Muscle of leg (tissue), 11 donors: ENCODE measurements around the gene STOM. TPM values are rescaled to one million over a fixed set of nuclear protein-coding genes. Genes with fewer than 3 reads are reported as not detected.

Source experiments
- DNase-seq: peaks from one replicate; pipeline ENCODE4 v3.0.0; 2013
- H3K27ac ChIP-seq: one replicate; pipeline ENCODE4 v1.5.1; 2013; ENCODE audit warnings: mild to moderate bottlenecking, low read length, control low read depth
- H3K27me3 ChIP-seq: one replicate; pipeline ENCODE4 v1.6.1; 2013; ENCODE audit warnings: low read length; ENCODE audit not compliant: control insufficient read depth, insufficient read depth
- H3K36me3 ChIP-seq: one replicate; pipeline ENCODE4 v1.6.1; 2013; ENCODE audit warnings: low read length; ENCODE audit not compliant: control insufficient read depth, insufficient read depth
- H3K4me1 ChIP-seq: one replicate; pipeline ENCODE4 v1.6.1; 2013; ENCODE audit warnings: low read length; ENCODE audit not compliant: control insufficient read depth, insufficient read depth
- H3K4me3 ChIP-seq: one replicate; pipeline ENCODE4 v1.5.1; 2013; ENCODE audit warnings: low read length, control low read depth
- H3K9me3 ChIP-seq: replicated peaks from 2 replicates; pipeline ENCODE4 v1.6.1; 2013; ENCODE audit warnings: low read depth, low read length; ENCODE audit not compliant: control insufficient read depth
- WGBS: methylation state at CpG from one replicate; pipeline ENCODE4 v1.1.5; 2013; ENCODE audit warnings: missing lambda C conversion rate; ENCODE audit not compliant: insufficient coverage; 5-methylcytosine and 5-hydroxymethylcytosine counted together
- polyA plus RNA-seq, 8 donors: library from polyadenylated mRNA; unstranded; fragments of 120-200 nt; gene quantifications; one replicate each; pipeline versions ENCODE4 v1.2.1 to v1.2.3, GENCODE V29; 2013; ENCODE audit warnings: inconsistent platforms in 1 of 8, low replicate concordance in 1 of 8; ENCODE audit not compliant: insufficient read length in 8 of 8, insufficient read depth in 1 of 8
- total RNA-seq: library from RNA; stranded (reverse); fragments of 120-200 nt; gene quantifications from one replicate; pipeline ENCODE4 v1.2.4, GENCODE V29; 2013

STOM gene
- total and polyA plus RNA-seq, 9 donors = 51.7 to 94.5 (median 76.0) TPM

DNA sequence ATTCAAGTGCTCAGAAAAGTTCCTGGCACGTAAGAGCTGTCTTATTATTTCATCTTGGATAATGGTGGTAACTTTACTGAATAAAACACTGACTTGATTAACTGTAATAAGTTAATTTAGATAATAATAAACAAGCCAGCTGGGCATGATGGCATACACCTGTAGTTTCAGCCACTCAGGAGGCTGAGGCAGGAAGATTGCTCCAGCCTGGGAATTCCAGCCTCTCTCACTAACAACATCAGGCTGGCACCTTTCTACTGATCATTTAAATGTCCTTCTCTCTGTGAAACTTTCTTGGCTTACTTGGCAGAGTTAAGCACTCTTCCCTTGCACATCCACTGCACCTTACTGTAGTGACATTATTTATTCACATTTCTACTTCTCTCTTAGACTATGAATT is 20.0 kb downstream of the STOM start:
- Histone ChIP-seq H3K27ac (peak overlapping the region; percentile 90), H3K27me3 (no peaks in the 10 kb centered on the region), H3K4me1 (peaks cover 29% of the 10 kb centered on the region), H3K9me3 (no peaks in the 10 kb centered on the region), H3K4me3 (no peak overlapping the region), H3K36me3 (peaks cover 37% of the 10 kb centered on the region)
- DNase-seq = no peak
- no CpG with 5 or more reads among the region's 1 CpG for WGBS

DNA sequence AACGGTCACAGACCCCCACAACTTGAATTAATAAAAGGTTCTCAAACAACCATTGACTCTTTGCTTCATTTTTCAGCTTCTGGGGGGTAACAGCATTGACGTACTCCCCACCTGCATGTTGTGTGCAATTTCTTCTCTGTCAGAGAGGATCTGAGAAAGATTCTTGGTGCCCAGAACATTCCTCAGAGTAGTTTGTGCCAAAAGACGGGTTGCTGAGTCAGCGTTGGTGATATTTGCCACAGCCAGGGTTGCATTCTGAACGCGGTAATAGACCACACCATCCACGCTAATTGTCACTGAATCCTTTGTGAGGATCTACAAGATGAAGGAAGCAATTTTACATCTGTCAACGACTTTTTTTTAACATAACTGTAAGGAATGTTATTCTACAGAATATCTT is 21.0 kb downstream of the STOM start:
- Histone ChIP-seq H3K36me3 (peaks cover 32% of the 10 kb centered on the region), H3K27me3 (no peaks in the 10 kb centered on the region), H3K4me1 (peaks cover 31% of the 10 kb centered on the region), H3K27ac (peak overlapping the region; percentile 2), H3K9me3 (no peaks in the 10 kb centered on the region), H3K4me3 (no peak overlapping the region)
- WGBS = 71% methylated on average over 1 of the region's 8 CpGs
- peak; percentile 41 for DNase-seq

GRCh38 chr9:121348221-121348620 is 21.8 kb downstream of the STOM start:
- Histone ChIP-seq H3K9me3 (no peaks in the 10 kb centered on the region), H3K27ac (peak overlapping the region; percentile 2), H3K4me3 (no peak overlapping the region), H3K4me1 (peaks cover 35% of the 10 kb centered on the region), H3K36me3 (peaks cover 33% of the 10 kb centered on the region), H3K27me3 (no peaks in the 10 kb centered on the region)
- WGBS = 70% methylated on average over 2 of the region's 3 CpGs
- peak; percentile 24 for DNase-seq

DNA sequence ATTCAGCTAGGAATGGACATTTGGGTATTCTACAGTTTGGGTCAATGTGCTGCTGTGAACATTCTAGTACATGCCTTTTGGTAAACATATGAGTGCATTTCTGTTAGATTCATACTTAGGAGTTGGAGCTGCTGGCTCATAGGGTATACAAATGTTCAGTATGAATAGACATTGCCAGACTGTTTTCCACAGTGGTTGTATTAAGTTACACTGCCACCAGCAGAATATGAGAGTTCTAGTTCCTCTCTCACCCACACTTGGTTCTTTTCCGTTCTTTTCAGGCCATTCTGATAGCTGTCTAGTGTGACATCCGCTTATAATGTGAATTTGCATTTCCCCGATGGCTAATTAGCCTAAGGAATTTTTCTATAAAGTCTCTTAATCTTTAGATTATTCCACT is 25.0 kb downstream of the STOM start:
- H3K9me3 ChIP-seq = no peaks in the 10 kb centered on the region
- DNase-seq = peak; percentile 35
- peaks cover 32% of the 10 kb centered on the region for H3K36me3 ChIP-seq
- peaks cover 18% of the 10 kb centered on the region for H3K4me1 ChIP-seq
- no CpG with 5 or more reads among the region's 3 CpGs for WGBS
- no peaks in the 10 kb centered on the region for H3K27me3 ChIP-seq
- no peak overlapping the region for H3K4me3 ChIP-seq
- no peak overlapping the region for H3K27ac ChIP-seq

GRCh38 chr9:121344184-121344583 is 25.9 kb downstream of the STOM start:
- H3K36me3 ChIP-seq = peaks cover 33% of the 10 kb centered on the region
- 73% methylated on average over 2 of the region's 4 CpGs for WGBS
- peaks cover 16% of the 10 kb centered on the region for H3K4me1 ChIP-seq
- H3K27me3 ChIP-seq = no peaks in the 10 kb centered on the region
- no peak overlapping the region for H3K4me3 ChIP-seq
- H3K9me3 ChIP-seq = no peaks in the 10 kb centered on the region
- no peak for DNase-seq
- no peak overlapping the region for H3K27ac ChIP-seq

- Histone ChIP-seq H3K36me3 (peaks cover 35% of the 10 kb centered on the region), H3K9me3 (no peaks in the 10 kb centered on the region), H3K4me3 (no peak overlapping the region), H3K27ac (no peak overlapping the region), H3K4me1 (peaks cover 10% of the 10 kb centered on the region), H3K27me3 (no peaks in the 10 kb centered on the region)
- WGBS = 93% methylated on average over 2 of the region's 6 CpGs
- DNase-seq = no peak
Measured at GRCh38 chr9:121340676-121341392, 29.2 kb downstream of the STOM start.

GRCh38 chr9:121339437-121339836 is 30.6 kb downstream of the STOM start:
- DNase-seq = peak; percentile 19
- Histone ChIP-seq H3K27ac (no peak overlapping the region), H3K36me3 (peaks cover 41% of the 10 kb centered on the region), H3K9me3 (no peaks in the 10 kb centered on the region), H3K4me3 (no peak overlapping the region), H3K27me3 (no peaks in the 10 kb centered on the region), H3K4me1 (peaks cover 8% of the 10 kb centered on the region)
- WGBS = 77% methylated on average over 1 of the region's 2 CpGs

GRCh38 chr9:121336665-121337064 is 33.4 kb downstream of the STOM start:
- Histone ChIP-seq H3K4me1 (peaks cover 4% of the 10 kb centered on the region), H3K4me3 (no peak overlapping the region), H3K36me3 (peaks cover 54% of the 10 kb centered on the region), H3K9me3 (no peaks in the 10 kb centered on the region), H3K27me3 (no peaks in the 10 kb centered on the region), H3K27ac (no peak overlapping the region)
- DNase-seq = no peak
- no CpG with 5 or more reads among the region's 4 CpGs for WGBS

GRCh38 chr9:121333950-121334773 is 35.9 kb downstream of the STOM start:
- peak; percentile 17 for DNase-seq

DNA sequence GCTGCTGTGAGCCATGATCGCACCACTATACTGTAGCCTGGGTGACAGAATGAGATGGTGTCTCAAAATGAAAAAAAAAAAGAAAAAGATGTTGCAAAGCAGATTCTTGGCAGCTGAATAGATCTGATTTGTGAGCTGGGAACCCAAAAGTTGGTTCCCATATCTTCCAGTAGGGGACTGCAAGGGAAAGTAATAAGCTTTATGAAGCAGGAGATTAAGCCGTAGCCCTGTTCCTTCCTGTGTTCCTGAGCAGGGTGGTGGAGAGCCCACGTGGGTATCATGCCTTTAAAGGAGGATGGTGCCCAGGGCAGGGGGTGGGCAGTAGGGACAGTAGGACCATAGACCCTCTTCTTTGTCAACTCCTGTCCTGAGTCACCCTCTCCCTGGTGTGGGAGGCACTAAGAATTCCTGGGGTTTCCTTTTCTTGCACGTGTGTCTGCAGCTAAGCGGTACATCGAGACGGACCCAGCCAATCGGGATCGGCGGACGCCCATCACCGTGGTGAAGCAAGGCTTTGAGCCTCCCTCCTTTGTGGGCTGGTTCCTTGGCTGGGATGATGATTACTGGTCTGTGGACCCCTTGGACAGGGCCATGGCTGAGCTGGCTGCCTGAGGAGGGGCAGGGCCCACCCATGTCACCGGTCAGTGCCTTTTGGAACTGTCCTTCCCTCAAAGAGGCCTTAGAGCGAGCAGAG is 37.9 kb downstream of the STOM start:
- peak; percentile 63 for DNase-seq
- Histone ChIP-seq H3K9me3 (no peaks in the 10 kb centered on the region), H3K4me1 (peaks cover 16% of the 10 kb centered on the region), H3K36me3 (peaks cover 73% of the 10 kb centered on the region), H3K4me3 (no peak overlapping the region), H3K27me3 (no peaks in the 10 kb centered on the region), H3K27ac (peak overlapping the region; percentile 42)
- WGBS = 82% methylated on average over 8 of the region's 14 CpGs

More at GRCh38 chr9:121333950-121334773, 35.9 kb downstream of the STOM start:
- H3K9me3 ChIP-seq = no peaks in the 10 kb centered on the region
- 80% methylated on average over 4 of the region's 8 CpGs for WGBS
- no peak overlapping the region for H3K27ac ChIP-seq
- H3K36me3 ChIP-seq = peaks cover 67% of the 10 kb centered on the region
- H3K27me3 ChIP-seq = no peaks in the 10 kb centered on the region
- H3K4me1 ChIP-seq = peaks cover 8% of the 10 kb centered on the region
- no peak overlapping the region for H3K4me3 ChIP-seq
